Measurements from ENCODE around the gene DNAJB8. TPM values are rescaled to one million over a fixed set of nuclear protein-coding genes. Genes with fewer than 3 reads are reported as not detected.
A peak's percentile ranks its signal among the peaks of the same experiment; 100 is the strongest.

DNAJB8 gene
- not detected for total RNA-seq
- polyA plus RNA-seq (ENCODE audit: insufficient read length in 6 of 6), result not detected
- long read RNA-seq, donor 1, result 0 reads
- long read RNA-seq, donor 2, result 0 reads
- long read RNA-seq, donor 3, result 0 reads
- long read RNA-seq, donor 4, result 0 reads
- long read RNA-seq, donor 5, result 0 reads
- long read RNA-seq, donor 6, result 0 reads
- long read RNA-seq, donor 7, result 0 reads
- long read RNA-seq, donor 8, result 0 reads
- long read RNA-seq, donor 9, result 0 reads
- long read RNA-seq, donor 10, result 0 reads
- long read RNA-seq, donor 11, result 0 reads
- long read RNA-seq, donor 12, result 0 reads

GRCh38 chr3:128466840-128467541, at the start of gene DNAJB8:
Gene DNAJB8, minus strand, starts transcription at chr3:128466890. Its CDS starts 3,645 bp downstream, at chr3:128463245.
- Histone ChIP-seq H3K27me3 (peaks cover 0 to 21% of the 10 kb centered on the region in 2 donors), H3K4me3 (no peak within 1 kb of the TSS), H3K9me3 (no peaks in the 10 kb centered on the region), H3K27ac (no peak within 1 kb of the TSS), H3K4me1 (no peaks in the 10 kb centered on the region), H3K36me3 (no peaks in the 10 kb centered on the region)
- DNase-seq (peak in 1 of 4 donors; percentile 23), ATAC-seq (no peak)
- TF ChIP-seq, protein P1, sequence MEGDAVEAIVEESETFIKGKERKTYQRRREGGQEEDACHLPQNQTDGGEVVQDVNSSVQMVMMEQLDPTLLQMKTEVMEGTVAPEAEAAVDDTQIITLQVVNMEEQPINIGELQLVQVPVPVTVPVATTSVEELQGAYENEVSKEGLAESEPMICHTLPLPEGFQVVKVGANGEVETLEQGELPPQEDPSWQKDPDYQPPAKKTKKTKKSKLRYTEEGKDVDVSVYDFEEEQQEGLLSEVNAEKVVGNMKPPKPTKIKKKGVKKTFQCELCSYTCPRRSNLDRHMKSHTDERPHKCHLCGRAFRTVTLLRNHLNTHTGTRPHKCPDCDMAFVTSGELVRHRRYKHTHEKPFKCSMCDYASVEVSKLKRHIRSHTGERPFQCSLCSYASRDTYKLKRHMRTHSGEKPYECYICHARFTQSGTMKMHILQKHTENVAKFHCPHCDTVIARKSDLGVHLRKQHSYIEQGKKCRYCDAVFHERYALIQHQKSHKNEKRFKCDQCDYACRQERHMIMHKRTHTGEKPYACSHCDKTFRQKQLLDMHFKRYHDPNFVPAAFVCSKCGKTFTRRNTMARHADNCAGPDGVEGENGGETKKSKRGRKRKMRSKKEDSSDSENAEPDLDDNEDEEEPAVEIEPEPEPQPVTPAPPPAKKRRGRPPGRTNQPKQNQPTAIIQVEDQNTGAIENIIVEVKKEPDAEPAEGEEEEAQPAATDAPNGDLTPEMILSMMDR (IDR thresholded peaks at IDR 0.05), result no peak
- intact Hi-C loops (cut with DNase I), result no loop called here

- Histone ChIP-seq H3K27me3 (peaks cover 0 to 6% of the 10 kb centered on the region in 2 donors), H3K36me3 (no peaks in the 10 kb centered on the region), H3K27ac (no peak overlapping the region), H3K4me3 (no peak overlapping the region), H3K9me3 (peaks cover 0 to 16% of the 10 kb centered on the region in 2 donors), H3K4me1 (no peaks in the 10 kb centered on the region)
- TF ChIP-seq, protein P1 (IDR thresholded peaks at IDR 0.05), result no peak
- intact Hi-C loops (cut with DNase I), result no loop called here
- DNase-seq (no peak), ATAC-seq (no peak)
Observed at GRCh38 chr3:128515967-128516366, 49.3 kb upstream of the DNAJB8 start.

- intact Hi-C loops (cut with DNase I), result no loop called here
- DNase-seq (no peak), ATAC-seq (no peak)
- H3K9me3 ChIP-seq, result peaks cover 0 to 10% of the 10 kb centered on the region in 2 donors
- H3K4me3 ChIP-seq, result no peak overlapping the region
- H3K36me3 ChIP-seq, result no peaks in the 10 kb centered on the region
- H3K27ac ChIP-seq, result no peak overlapping the region
- TF ChIP-seq, protein P1 (IDR thresholded peaks at IDR 0.05), result no peak
- H3K27me3 ChIP-seq, result peaks cover 0 to 7% of the 10 kb centered on the region in 2 donors
- no peaks in the 10 kb centered on the region for H3K4me1 ChIP-seq
Observed at GRCh38 chr3:128508852-128509251, 42.2 kb upstream of the DNAJB8 start.

DNA sequence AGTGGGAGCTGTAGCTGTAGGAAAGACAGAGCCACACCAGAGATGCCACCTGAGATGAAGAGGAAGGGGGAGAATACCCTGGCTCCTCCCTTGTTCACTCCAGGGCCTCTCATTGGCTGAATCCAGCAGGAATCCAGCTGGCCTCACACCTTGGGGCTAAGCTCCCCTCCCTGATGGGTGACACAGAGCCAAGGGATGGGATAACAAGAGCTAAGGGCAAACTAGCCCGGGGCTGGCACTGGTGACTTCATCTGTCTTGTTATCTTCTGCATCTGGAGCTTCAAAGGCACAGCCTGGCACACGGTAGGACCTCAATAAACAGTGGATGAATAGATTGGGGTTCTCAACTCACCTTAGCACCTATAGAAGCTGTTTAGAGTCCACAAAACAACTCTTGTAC, 40.1 kb upstream of the DNAJB8 start:
- Histone ChIP-seq H3K9me3 (peaks cover 0 to 4% of the 10 kb centered on the region in 2 donors), H3K4me3 (no peak overlapping the region), H3K4me1 (no peaks in the 10 kb centered on the region), H3K27me3 (peaks cover 0 to 7% of the 10 kb centered on the region in 2 donors), H3K27ac (no peak overlapping the region), H3K36me3 (no peaks in the 10 kb centered on the region)
- ATAC-seq (no peak), DNase-seq (no peak)
- TF ChIP-seq, protein P1 (IDR thresholded peaks at IDR 0.05), result no peak
- intact Hi-C loops (cut with DNase I), result no loop called here

GRCh38 chr3:128505771-128506170, 39.1 kb upstream of the DNAJB8 start:
- ATAC-seq (no peak), DNase-seq (no peak)
- H3K9me3 ChIP-seq, result peaks cover 0 to 4% of the 10 kb centered on the region in 2 donors
- H3K27me3 ChIP-seq, result peaks cover 0 to 9% of the 10 kb centered on the region in 2 donors
- no peak overlapping the region for H3K4me3 ChIP-seq
- H3K4me1 ChIP-seq, result no peaks in the 10 kb centered on the region
- intact Hi-C loops (cut with DNase I), result no loop called here
- TF ChIP-seq, protein P1 (IDR thresholded peaks at IDR 0.05), result no peak
- H3K27ac ChIP-seq, result no peak overlapping the region
- H3K36me3 ChIP-seq, result no peaks in the 10 kb centered on the region

Measured in left lung (tissue), 14 donors.